Occipital lobe (tissue), 2 donors: ENCODE data around the gene TIMP1. TPM values are rescaled to one million over a fixed set of nuclear protein-coding genes. Genes with fewer than 3 reads are reported as not detected.

ENCODE experiments used
- DNase-seq: peaks from one replicate; lab custom pipeline; 2025; lab: John Stamatoyannopoulos, UW
- total RNA-seq: library from RNA; depleted of rRNA; stranded (reverse); fragments of >200 nt; gene quantifications from one replicate; pipeline ENCODE4 v1.2.3, GENCODE V29; 2014

Gene TIMP1
- total RNA-seq, 1 donor from 2014 or later: 3.9 TPM

GRCh38 chrX:47573341-47574075 is 8.7 kb upstream of the TIMP1 start:
- no peak for DNase-seq

- DNase-seq: no peak
Observed at GRCh38 chrX:47574076-47574546, 8.1 kb upstream of the TIMP1 start.

GRCh38 chrX:47574547-47575301 is 7.5 kb upstream of the TIMP1 start:
- no peak for DNase-seq

- DNase-seq: no peak
Observed at GRCh38 chrX:47576021-47576898, 6.0 kb upstream of the TIMP1 start.

GRCh38 chrX:47577424-47577823 is 4.8 kb upstream of the TIMP1 start:
- DNase-seq: no peak

GRCh38 chrX:47577901-47578300 is 4.3 kb upstream of the TIMP1 start:
- no peak for DNase-seq

- DNase-seq: no peak
Observed at GRCh38 chrX:47578692-47579091, 3.5 kb upstream of the TIMP1 start.

GRCh38 chrX:47579537-47579936 is 2.7 kb upstream of the TIMP1 start:
- no peak for DNase-seq

- no peak for DNase-seq
Observed at GRCh38 chrX:47583240-47583861, 1.1 kb downstream of the TIMP1 start.

- no peak for DNase-seq
Observed at GRCh38 chrX:47584714-47585113, 2.5 kb downstream of the TIMP1 start.

GRCh38 chrX:47585273-47585672 is 3.0 kb downstream of the TIMP1 start:
- no peak for DNase-seq

- no peak for DNase-seq
Observed at GRCh38 chrX:47586043-47586787, 4.0 kb downstream of the TIMP1 start.

GRCh38 chrX:47587091-47587891 is 5.1 kb downstream of the TIMP1 start:
- DNase-seq: no peak

GRCh38 chrX:47587906-47588735 is 5.9 kb downstream of the TIMP1 start:
- DNase-seq: no peak

GRCh38 chrX:47590984-47591383 is 8.7 kb downstream of the TIMP1 start:
- no peak for DNase-seq

GRCh38 chrX:47593522-47593921 is 11.3 kb downstream of the TIMP1 start:
- DNase-seq: no peak

GRCh38 chrX:47595716-47596251 is 13.5 kb downstream of the TIMP1 start:
- no peak for DNase-seq

- DNase-seq: no peak
Observed at GRCh38 chrX:47596256-47596655, 14.0 kb downstream of the TIMP1 start.

GRCh38 chrX:47597222-47597621 is 15.0 kb downstream of the TIMP1 start:
- no peak for DNase-seq
